PFSK-1 (cell line): Measurements from ENCODE around the gene PDS5B.

Experiments used
- FOXP2 ChIP-seq: optimal IDR thresholded peaks from 2 replicates; pipeline ENCODE3; 2011; ENCODE audit warnings: borderline replicate concordance, control low read depth, inconsistent platforms; ENCODE audit not compliant: insufficient read depth; ENCODE audit errors: extremely low read length, extremely low read depth
- POLR2AphosphoS5 ChIP-seq: IDR thresholded peaks from 2 replicates; pipeline ENCODE4 v1.6.1; 2012; ENCODE audit warnings: low read depth, mild to moderate bottlenecking, control low read depth, low read length, moderate library complexity
- REST ChIP-seq, 2 experiments: IDR thresholded peaks; 2 replicates each; pipeline versions ENCODE4 v1.6.1 to v1.8.0; 2011 to 2012; ENCODE audit warnings: low read depth in 2 of 2, low read length in 2 of 2, control low read depth in 1 of 2, inconsistent platforms in 1 of 2, mild to moderate bottlenecking in 1 of 2, moderate library complexity in 1 of 2; ENCODE audit not compliant: insufficient read depth in 1 of 2
- SIN3A ChIP-seq: IDR thresholded peaks from 2 replicates; pipeline ENCODE4 v1.6.1; 2012; ENCODE audit warnings: mild to moderate bottlenecking, low read length, moderate library complexity, borderline replicate concordance; ENCODE audit not compliant: insufficient read depth
- TAF1 ChIP-seq: IDR thresholded peaks from 2 replicates; pipeline ENCODE4 v1.6.1; 2012; ENCODE audit warnings: low read length, control low read depth, borderline replicate concordance; ENCODE audit not compliant: insufficient read depth

PDS5B gene

DNA sequence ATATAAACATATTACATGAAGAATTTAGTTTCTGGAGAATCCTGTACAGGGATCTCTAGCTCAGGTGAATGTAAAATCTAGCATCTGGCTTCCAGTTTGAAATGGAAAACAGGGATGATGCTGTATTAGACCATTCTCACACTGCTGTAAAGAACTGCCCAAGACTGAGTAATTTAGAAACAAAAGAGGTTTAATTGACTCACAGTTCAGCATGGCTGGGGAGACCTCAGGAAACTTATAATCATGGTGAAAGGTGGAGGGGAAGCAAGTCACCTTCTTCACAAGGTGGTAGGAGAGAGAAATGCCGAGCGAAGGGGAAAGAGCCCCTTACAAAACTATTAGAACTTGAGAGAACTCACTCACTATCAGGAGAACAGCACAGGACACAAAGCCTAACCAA is 30.6 kb upstream of the PDS5B start:
- TF ChIP-seq POLR2AphosphoS5 (no peak), TAF1 (no peak), SIN3A (no peak), REST (IDR thresholded peaks at IDR 0.05; ENCODE audit: insufficient read depth in 1 of 2, low read depth in 2 of 2, low read length in 2 of 2) (no peak), FOXP2 (no peak)

DNA sequence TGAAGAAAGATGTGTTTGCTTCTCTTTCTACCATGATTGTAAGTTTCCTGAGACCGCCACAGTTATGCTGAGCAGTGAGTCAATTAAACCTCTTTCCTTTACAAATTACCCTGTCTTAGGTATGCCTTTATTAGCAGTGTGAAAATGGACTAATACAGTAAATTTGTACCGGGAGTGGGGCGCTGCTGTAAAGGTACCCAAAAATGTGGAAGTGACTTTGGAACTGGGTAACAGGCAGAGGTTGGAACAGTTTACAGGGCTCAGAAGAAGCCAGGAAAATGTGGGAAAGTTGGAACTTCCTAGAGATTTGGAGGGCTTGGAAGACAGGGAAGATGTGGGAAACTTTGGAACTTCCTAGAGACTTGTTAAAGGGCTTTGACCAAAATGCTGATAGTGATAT is 9.2 kb upstream of the PDS5B start:
- TF ChIP-seq FOXP2 (no peak), POLR2AphosphoS5 (no peak), SIN3A (no peak), TAF1 (no peak), REST (IDR thresholded peaks at IDR 0.05; ENCODE audit: insufficient read depth in 1 of 2, low read depth in 2 of 2, low read length in 2 of 2) (no peak)

DNA sequence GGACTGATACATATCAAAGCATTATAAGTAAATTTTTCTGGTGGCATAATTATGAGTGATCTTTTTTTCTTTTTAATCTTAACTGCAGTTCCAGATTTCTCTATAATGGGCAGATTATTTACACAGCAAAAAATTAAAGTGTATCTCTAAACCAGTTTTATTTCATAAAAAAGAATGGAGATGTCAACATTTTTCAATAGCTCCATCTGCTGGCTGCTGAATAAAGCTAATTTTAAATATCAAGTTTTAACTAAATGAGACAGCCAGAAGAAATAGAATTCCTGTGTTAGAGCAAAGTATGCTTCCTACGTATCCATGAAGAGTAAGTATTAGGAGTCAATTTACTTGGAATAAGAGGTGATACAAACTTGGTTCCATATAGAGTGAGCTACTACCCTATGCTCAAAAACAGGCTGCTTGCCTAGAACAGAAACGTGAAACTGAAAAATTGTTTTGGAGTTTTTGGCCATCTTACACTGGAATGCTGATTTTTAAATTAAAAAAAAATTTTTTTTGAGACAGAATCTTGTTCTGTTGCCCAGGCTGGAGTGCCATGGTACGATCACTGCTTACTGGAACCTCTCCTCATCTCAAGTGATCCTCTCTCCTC is 5.0 kb upstream of the PDS5B start:
- TF ChIP-seq POLR2AphosphoS5: no peak
- TF ChIP-seq FOXP2: no peak
- TF ChIP-seq TAF1: no peak
- no peak for TF ChIP-seq SIN3A
- TF ChIP-seq REST (IDR thresholded peaks at IDR 0.05; ENCODE audit: insufficient read depth in 1 of 2, low read depth in 2 of 2, low read length in 2 of 2): no peak

- TF ChIP-seq FOXP2 (no peak), POLR2AphosphoS5 (no peak), REST (IDR thresholded peaks at IDR 0.05; ENCODE audit: insufficient read depth in 1 of 2, low read depth in 2 of 2, low read length in 2 of 2) (no peak), TAF1 (no peak), SIN3A (no peak)
These were observed 4.0 kb upstream of the PDS5B start for GRCh38 chr13:32582281-32582680.

DNA sequence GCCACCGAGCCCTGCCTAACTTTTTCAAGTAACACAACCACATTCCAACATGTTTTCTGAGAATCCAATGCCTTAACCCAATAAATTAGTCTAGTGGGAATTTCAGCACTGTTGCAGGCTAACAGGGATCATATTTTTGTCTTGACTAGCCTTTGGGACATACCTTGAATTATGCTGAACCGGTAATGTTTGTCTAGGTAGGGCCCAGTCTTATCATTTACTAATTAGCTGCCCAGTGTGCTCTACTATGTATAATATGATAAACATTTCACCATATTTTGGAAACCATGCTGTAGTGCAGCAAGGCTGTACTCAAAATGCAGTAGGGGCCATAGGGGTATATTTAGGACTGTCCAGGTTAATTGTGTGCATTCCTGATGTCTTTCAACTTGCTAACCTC is 3.3 kb upstream of the PDS5B start:
- TF ChIP-seq REST (IDR thresholded peaks at IDR 0.05; ENCODE audit: insufficient read depth in 1 of 2, low read depth in 2 of 2, low read length in 2 of 2): no peak
- no peak for TF ChIP-seq POLR2AphosphoS5
- no peak for TF ChIP-seq SIN3A
- no peak for TF ChIP-seq TAF1
- TF ChIP-seq FOXP2: no peak
